ENCODE measurements around the gene TTC9. TPM values are rescaled to one million over a fixed set of nuclear protein-coding genes. Genes with fewer than 3 reads are reported as not detected.

TTC9 gene
- total and polyA plus RNA-seq, 2 donors from 2014 or later: 2.6 to 5.2 TPM

Other genes with a start within 250 kb of the TTC9 start
- gene SYNJ2BP, start 224.8 kb upstream of the TTC9 start, total RNA-seq: 48.3 TPM
- 29.9 TPM for gene SYNJ2BP, start 224.8 kb upstream of the TTC9 start, polyA plus RNA-seq (ENCODE audit: insufficient read depth, low read depth, low replicate concordance)
- gene ADAM21, start 189.7 kb upstream of the TTC9 start, total RNA-seq: 0.13 TPM
- 0.28 TPM for gene ADAM21, start 189.7 kb upstream of the TTC9 start, polyA plus RNA-seq (ENCODE audit: insufficient read depth, low read depth, low replicate concordance)
- 1.2 TPM for gene ADAM20, start 106.9 kb upstream of the TTC9 start, total RNA-seq
- not detected for gene ADAM20, start 106.9 kb upstream of the TTC9 start, polyA plus RNA-seq (ENCODE audit: insufficient read depth, low read depth, low replicate concordance)
- 33.0 TPM for gene MED6, start 41.3 kb upstream of the TTC9 start, total RNA-seq
- gene MED6, start 41.3 kb upstream of the TTC9 start, polyA plus RNA-seq (ENCODE audit: insufficient read depth, low read depth, low replicate concordance): 12.2 TPM
- 8.3 TPM for gene MAP3K9, start 167.6 kb downstream of the TTC9 start, total RNA-seq
- gene MAP3K9, start 167.6 kb downstream of the TTC9 start, polyA plus RNA-seq (ENCODE audit: insufficient read depth, low read depth, low replicate concordance): 1.0 TPM

Data from kidney (tissue), 2 donors.